Lower lobe of right lung (tissue), 2 donors: ENCODE data around the gene LIPG. TPM values are rescaled to one million over a fixed set of nuclear protein-coding genes. Genes with fewer than 3 reads are reported as not detected.
"Not testable (repeated sequence)": the region's sequence is repeated elsewhere in the genome, so short reads cannot be mapped to it uniquely, and the experiment has no call there.

ENCODE experiments used
- ATAC-seq, 2 donors: fragments of 200-7000 bp; cut with Tn5 transposase; one replicate each; pipeline ENCODE4 v1.9.1; 2020 to 2022; ENCODE audit warnings: mild to moderate bottlenecking in 2 of 2, moderate library complexity in 2 of 2
- DNase-seq: peaks from one replicate; pipeline ENCODE4 v3.0.0-alpha.2; 2020
- H3K27ac ChIP-seq: fragments of 200-600 bp; one replicate; pipeline ENCODE4 v1.8.0; 2022
- H3K27me3 ChIP-seq: fragments of 200-600 bp; one replicate; pipeline ENCODE4 v1.8.0; 2022; ENCODE audit warnings: low read depth
- H3K36me3 ChIP-seq: fragments of 200-600 bp; one replicate; pipeline ENCODE4 v1.8.0; 2022; ENCODE audit warnings: mild to moderate bottlenecking
- H3K4me1 ChIP-seq: fragments of 200-600 bp; one replicate; pipeline ENCODE4 v1.8.0; 2022
- H3K4me3 ChIP-seq: fragments of 200-600 bp; one replicate; pipeline ENCODE4 v1.8.0; 2022; ENCODE audit warnings: mild to moderate bottlenecking
- H3K9me3 ChIP-seq: fragments of 200-600 bp; one replicate; pipeline ENCODE4 v1.8.0; 2022
- intact Hi-C: fragments of 100-400 bp; cut with DNase I; formaldehyde crosslinking; loops from one replicate; pipeline ENCODE4 v1.11.0; 2022
- total RNA-seq: library from RNA; stranded (reverse); fragmentation: NEBNext Ultra II Directional; extraction: Animal tissue kit (Norgen Biotek cat#: 25700); gene quantifications from one replicate; pipeline ENCODE4 v1.2.1, GENCODE V29; 2021
- TF ChIP-seq, protein P1 (sequence below): fragments of 200-600 bp; IDR thresholded peaks from one replicate; pipeline ENCODE4 v1.8.0; 2022; ENCODE audit warnings: antibody characterized with exemption, mild to moderate bottlenecking
- donor health status: DM: no; HTN: yes; CAD: no; lungs with severe emphysema.

The LIPG gene
- total RNA-seq, 1 donor from 2014 or later = 3.7 TPM

DNA sequence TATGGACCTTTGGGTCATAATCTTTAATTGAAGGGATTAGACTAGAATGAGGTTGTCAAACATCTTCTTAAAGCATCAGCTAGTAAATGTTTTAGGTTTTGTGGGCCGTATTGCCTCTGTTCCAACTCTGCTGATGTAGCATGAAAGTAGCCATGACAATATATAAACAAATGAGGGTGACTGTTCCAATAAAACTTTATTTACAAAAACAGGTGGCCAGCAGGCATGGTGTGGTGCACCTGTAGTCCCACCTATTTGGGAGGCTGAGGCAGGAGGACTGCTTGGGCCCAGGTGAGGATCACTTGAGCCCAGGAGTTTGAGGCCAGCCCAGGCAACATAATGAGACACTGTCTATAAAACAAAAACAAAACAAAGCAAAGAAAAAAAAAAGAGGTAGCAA lies 18.4 kb downstream of the LIPG start:
- H3K4me3 ChIP-seq = no peak overlapping the region

DNA sequence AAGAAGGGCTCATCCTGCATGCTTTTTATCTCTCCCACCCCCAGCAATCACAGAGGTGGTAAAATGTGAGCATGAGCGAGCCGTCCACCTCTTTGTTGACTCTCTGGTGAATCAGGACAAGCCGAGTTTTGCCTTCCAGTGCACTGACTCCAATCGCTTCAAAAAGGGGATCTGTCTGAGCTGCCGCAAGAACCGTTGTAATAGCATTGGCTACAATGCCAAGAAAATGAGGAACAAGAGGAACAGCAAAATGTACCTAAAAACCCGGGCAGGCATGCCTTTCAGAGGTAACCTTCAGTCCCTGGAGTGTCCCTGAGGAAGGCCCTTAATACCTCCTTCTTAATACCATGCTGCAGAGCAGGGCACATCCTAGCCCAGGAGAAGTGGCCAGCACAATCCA lies 19.5 kb downstream of the LIPG start:
- TF ChIP-seq, protein P1, sequence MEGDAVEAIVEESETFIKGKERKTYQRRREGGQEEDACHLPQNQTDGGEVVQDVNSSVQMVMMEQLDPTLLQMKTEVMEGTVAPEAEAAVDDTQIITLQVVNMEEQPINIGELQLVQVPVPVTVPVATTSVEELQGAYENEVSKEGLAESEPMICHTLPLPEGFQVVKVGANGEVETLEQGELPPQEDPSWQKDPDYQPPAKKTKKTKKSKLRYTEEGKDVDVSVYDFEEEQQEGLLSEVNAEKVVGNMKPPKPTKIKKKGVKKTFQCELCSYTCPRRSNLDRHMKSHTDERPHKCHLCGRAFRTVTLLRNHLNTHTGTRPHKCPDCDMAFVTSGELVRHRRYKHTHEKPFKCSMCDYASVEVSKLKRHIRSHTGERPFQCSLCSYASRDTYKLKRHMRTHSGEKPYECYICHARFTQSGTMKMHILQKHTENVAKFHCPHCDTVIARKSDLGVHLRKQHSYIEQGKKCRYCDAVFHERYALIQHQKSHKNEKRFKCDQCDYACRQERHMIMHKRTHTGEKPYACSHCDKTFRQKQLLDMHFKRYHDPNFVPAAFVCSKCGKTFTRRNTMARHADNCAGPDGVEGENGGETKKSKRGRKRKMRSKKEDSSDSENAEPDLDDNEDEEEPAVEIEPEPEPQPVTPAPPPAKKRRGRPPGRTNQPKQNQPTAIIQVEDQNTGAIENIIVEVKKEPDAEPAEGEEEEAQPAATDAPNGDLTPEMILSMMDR = no peak
- intact Hi-C loops = no loop called here
- H3K4me1 ChIP-seq = no peaks in the 10 kb centered on the region
- H3K27ac ChIP-seq = no peak overlapping the region
- H3K36me3 ChIP-seq = no peaks in the 10 kb centered on the region
- H3K27me3 ChIP-seq = no peaks in the 10 kb centered on the region
- ATAC-seq (no peak), DNase-seq (no peak)
- H3K9me3 ChIP-seq = no peaks in the 10 kb centered on the region
- H3K4me3 ChIP-seq = no peak overlapping the region

More for the DNA sequence above, 18.4 kb downstream of the LIPG start:
- TF ChIP-seq, protein P1 = no peak
- no peak for ATAC-seq
- H3K4me1 ChIP-seq = no peaks in the 10 kb centered on the region
- no peaks in the 10 kb centered on the region for H3K9me3 ChIP-seq
- H3K27ac ChIP-seq = no peak overlapping the region
- H3K27me3 ChIP-seq = no peaks in the 10 kb centered on the region
- H3K36me3 ChIP-seq = no peaks in the 10 kb centered on the region
- no peak for DNase-seq
- intact Hi-C loops = no loop called here

DNA sequence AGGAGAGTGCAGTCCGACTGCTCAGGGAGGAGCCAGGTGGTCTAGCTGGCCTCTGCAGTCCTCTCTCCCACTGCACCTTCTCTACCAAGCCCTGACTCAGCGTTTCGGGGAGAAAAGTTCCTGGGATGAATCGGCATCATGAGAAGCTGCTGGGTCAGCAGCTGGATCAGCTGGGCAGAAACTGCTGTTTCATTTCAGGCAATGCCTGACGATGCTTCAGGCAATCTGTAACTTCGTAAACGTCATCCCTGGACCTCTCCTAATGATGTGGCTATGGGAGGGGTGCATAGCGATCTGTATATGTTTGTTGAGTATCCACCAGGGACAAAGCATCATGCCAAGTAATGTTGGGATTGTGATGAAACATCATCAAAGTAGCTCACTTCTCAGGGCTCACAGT lies 20.7 kb downstream of the LIPG start:
- no peak overlapping the region for H3K27ac ChIP-seq
- intact Hi-C loops = no loop called here
- DNase-seq = no peak

GRCh38 chr18:49584394-49584793 lies 22.5 kb downstream of the LIPG start:
- no peak overlapping the region for H3K27ac ChIP-seq
- H3K9me3 ChIP-seq = no peaks in the 10 kb centered on the region
- TF ChIP-seq, protein P1 = no peak
- intact Hi-C loops = no loop called here
- no peaks in the 10 kb centered on the region for H3K27me3 ChIP-seq
- no peak for ATAC-seq
- DNase-seq = no peak
- no peaks in the 10 kb centered on the region for H3K36me3 ChIP-seq
- no peak overlapping the region for H3K4me3 ChIP-seq
- H3K4me1 ChIP-seq = no peaks in the 10 kb centered on the region

More for the DNA sequence above, 20.7 kb downstream of the LIPG start:
- Histone ChIP-seq H3K9me3 (no peaks in the 10 kb centered on the region), H3K4me1 (no peaks in the 10 kb centered on the region), H3K27me3 (no peaks in the 10 kb centered on the region), H3K36me3 (no peaks in the 10 kb centered on the region), H3K4me3 (no peak overlapping the region)
- TF ChIP-seq, protein P1 = no peak
- ATAC-seq = no peak

GRCh38 chr18:49584951-49585350 lies 23.1 kb downstream of the LIPG start:
- DNase-seq, ATAC-seq, H3K36me3 ChIP-seq, H3K4me3 ChIP-seq, intact Hi-C loops, H3K4me1 ChIP-seq, H3K27me3 ChIP-seq, H3K9me3 ChIP-seq, H3K27ac ChIP-seq: not testable (repeated sequence)

DNA sequence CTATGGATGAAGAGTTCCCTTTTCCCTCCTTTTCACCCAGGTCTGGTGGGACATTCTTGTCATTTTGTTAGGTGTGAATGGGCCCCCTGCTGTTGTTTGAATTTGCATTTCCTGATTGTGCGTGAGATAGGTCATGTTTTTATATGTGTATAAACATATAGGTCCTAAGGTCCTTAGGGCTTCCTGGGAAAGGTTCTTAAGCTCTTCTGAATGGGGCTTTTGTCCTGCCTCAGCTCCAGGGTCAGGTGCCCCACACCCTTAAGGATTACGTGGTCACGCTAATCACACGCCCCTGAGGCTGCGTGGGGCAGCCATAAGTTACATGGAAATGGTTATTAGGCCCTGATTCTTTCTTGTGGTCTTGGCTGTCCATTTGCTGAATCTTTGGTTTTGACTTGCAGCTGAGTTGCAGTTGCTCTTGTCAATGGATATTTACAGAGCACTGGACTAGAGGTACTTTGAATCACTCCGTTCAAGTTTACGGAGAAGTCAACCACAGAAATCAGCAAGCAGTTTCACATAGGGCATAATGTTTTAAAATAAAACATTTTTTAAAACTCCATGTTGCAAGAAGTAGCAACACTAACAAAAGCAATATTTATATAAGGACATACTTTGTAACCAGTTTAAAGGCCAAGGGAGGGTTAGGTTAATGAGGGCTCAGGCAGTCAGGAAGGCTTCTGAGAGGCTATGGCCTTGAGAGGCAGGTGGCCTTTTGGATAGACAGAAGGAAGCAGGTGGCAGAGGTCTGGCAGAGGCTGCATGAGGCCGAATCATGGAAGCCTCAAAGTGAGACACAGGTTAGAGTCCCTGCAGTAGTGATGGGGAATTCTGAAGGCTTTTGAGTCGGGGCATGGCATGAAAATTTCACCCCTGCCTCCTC lies 24.2 kb downstream of the LIPG start:
- no peak for DNase-seq
- Histone ChIP-seq H3K36me3 (no peaks in the 10 kb centered on the region), H3K4me1 (no peaks in the 10 kb centered on the region), H3K9me3 (no peaks in the 10 kb centered on the region), H3K27ac (no peak overlapping the region), H3K4me3 (no peak overlapping the region), H3K27me3 (no peaks in the 10 kb centered on the region)
- intact Hi-C loops = no loop called here
- ATAC-seq = no peak
- TF ChIP-seq, protein P1 = no peak
